Measurements from ENCODE around the gene ABHD16B.

- TF ChIP-seq CTCF (conservative IDR thresholded peaks at IDR 0.05; ENCODE audit: low read depth, low read length) (no peak), EZH2 (IDR thresholded peaks at IDR 0.05; ENCODE audit: low read length, unreplicated experiment) (no peak), EZH2phosphoT487 (IDR thresholded peaks at IDR 0.05; ENCODE audit: borderline replicate concordance, low read length) (no peak)
Measured at GRCh38 chr20:63828545-63828944, 32.8 kb upstream of the ABHD16B start.
